SU-DHL-6 (cell line): ENCODE data around the gene MRPL42.

Source experiments
- H2AFZ ChIP-seq: fragments of 200-600 bp; sonication (generic); 2 replicates; pipeline ENCODE4 v1.6.1; 2014; ENCODE audit warnings: low read depth, mild to moderate bottlenecking, moderate library complexity, mixed read lengths, antibody characterized with exemption, low read length; ENCODE audit not compliant: severe bottlenecking
- H3F3A ChIP-seq: fragments of 200-600 bp; shearing (Covaris generic); 2 replicates; pipeline ENCODE4 v1.6.0; 2016; ENCODE audit warnings: antibody characterized with exemption, mild to moderate bottlenecking; ENCODE audit not compliant: insufficient read depth
- H3K27ac ChIP-seq: fragments of 200-600 bp; sonication (generic); 2 replicates; pipeline ENCODE4 v1.5.1; 2016; ENCODE audit warnings: low read depth, mild to moderate bottlenecking, low read length, moderate library complexity, mixed read lengths
- H3K27me3 ChIP-seq: fragments of 200-600 bp; sonication (generic), shearing (Covaris generic); 2 replicates; pipeline ENCODE4 v1.6.0; 2014; ENCODE audit warnings: mild to moderate bottlenecking, low read length
- H3K36me3 ChIP-seq: fragments of 200-600 bp; sonication (generic); 2 replicates; pipeline ENCODE4 v1.6.1; 2014; ENCODE audit warnings: mild to moderate bottlenecking, low read length, mixed read lengths
- H3K4me2 ChIP-seq: fragments of 300-600, 200-600 bp; shearing (Covaris generic), sonication (generic); 2 replicates; pipeline ENCODE4 v1.6.0; 2014; ENCODE audit warnings: low read length, low read depth, mild to moderate bottlenecking; ENCODE audit not compliant: poor library complexity, severe bottlenecking
- H3K4me3 ChIP-seq: fragments of 200-600 bp; sonication (generic); 2 replicates; pipeline ENCODE4 v1.5.1; 2014; ENCODE audit warnings: antibody characterized with exemption, low read length, mild to moderate bottlenecking, mixed read lengths; ENCODE audit not compliant: insufficient read depth, poor library complexity, severe bottlenecking
- H3K79me2 ChIP-seq: fragments of 200-600 bp; sonication (generic); 2 replicates; pipeline ENCODE4 v1.6.1; 2014; ENCODE audit warnings: mild to moderate bottlenecking, low read length, moderate library complexity; ENCODE audit not compliant: insufficient read depth
- H3K9ac ChIP-seq: fragments of 200-600 bp; sonication (generic); 2 replicates; pipeline ENCODE4 v1.7.0; 2014; ENCODE audit warnings: mild to moderate bottlenecking, low read length
- H3K9me2 ChIP-seq: fragments of 200-600 bp; sonication (generic); replicated peaks from 2 replicates; pipeline ENCODE4 v1.6.1; 2014; ENCODE audit warnings: low read length; ENCODE audit not compliant: insufficient read depth
- H3K9me3 ChIP-seq: fragments of 200-600 bp; sonication (generic); 2 replicates; pipeline ENCODE4 v1.6.1; 2014; ENCODE audit warnings: low read length, mixed read lengths; ENCODE audit not compliant: insufficient read depth
- H4K20me1 ChIP-seq: fragments of 200-600 bp; sonication (generic); 2 replicates; pipeline ENCODE4 v1.6.1; 2014; ENCODE audit warnings: low read depth, mild to moderate bottlenecking, antibody characterized with exemption, low read length, moderate library complexity, mixed read lengths
- EZH2phosphoT487 ChIP-seq: fragments of 200-600 bp; sonication (generic), shearing (Covaris generic); conservative IDR thresholded peaks from 2 replicates; pipeline ENCODE4 v1.6.1; 2018; ENCODE audit warnings: mild to moderate bottlenecking, antibody characterized with exemption, low read length, moderate library complexity, mixed read lengths
- TF ChIP-seq, protein P1 (sequence below): fragments of 200-600 bp; sonication (generic); IDR thresholded peaks from one replicate; pipeline ENCODE4 v1.5.1; 2017; ENCODE audit warnings: antibody characterized with exemption, mild to moderate bottlenecking, low read length, moderate library complexity; ENCODE audit not compliant: insufficient read depth, poor library complexity, severe bottlenecking

MRPL42 gene

DNA sequence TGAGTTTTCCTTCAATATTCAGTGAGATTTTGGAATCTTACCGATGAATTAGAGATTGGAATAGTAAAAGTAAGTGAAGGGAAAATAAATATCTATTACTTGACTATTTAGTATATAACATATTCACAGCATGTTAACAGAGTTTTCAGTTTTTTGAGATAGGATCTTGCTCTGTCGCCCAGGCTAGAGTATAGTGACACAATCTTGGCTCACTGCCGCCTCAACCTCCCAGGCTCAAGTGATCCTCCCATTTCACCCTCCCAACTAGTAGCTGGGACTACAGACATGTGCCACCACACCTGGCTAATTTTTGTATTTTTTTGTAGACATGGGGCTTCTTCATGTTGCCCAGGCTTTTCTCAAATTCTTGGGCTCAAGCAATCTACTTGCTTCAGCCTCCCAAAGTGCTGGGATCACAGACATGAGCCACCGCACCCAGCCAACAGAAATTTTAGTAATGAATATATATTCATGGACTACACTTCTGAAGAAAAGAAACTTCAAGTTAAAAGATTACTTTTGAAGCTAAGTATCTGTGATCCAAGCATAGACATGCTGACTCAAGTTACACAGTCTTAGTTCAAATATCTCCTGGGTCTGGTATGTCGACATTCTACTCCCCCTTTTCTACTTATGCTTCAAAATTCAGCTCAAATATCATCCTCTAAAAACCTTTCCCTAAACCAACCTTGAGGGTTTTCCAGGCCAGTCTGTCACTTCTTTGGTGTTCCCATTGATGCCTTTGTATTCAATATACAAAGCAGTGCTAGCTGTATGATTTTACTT, 39.3 kb upstream of the MRPL42 start:
- H3K4me3 ChIP-seq = no peak overlapping the region
- H3K79me2 ChIP-seq = peaks cover 100% of the 10 kb centered on the region
- no peaks in the 10 kb centered on the region; the same call in 1 of the 2 replicates for H3F3A ChIP-seq
- no peaks in the 10 kb centered on the region for H3K27me3 ChIP-seq
- H3K36me3 ChIP-seq = no peaks in the 10 kb centered on the region
- peak overlapping the region; percentile 31 for H3K4me2 ChIP-seq
- H3K9ac ChIP-seq = no peak overlapping the region
- H3K9me3 ChIP-seq = no peaks in the 10 kb centered on the region
- no peak overlapping the region for H2AFZ ChIP-seq
- no peak for TF ChIP-seq EZH2phosphoT487
- TF ChIP-seq, protein P1, sequence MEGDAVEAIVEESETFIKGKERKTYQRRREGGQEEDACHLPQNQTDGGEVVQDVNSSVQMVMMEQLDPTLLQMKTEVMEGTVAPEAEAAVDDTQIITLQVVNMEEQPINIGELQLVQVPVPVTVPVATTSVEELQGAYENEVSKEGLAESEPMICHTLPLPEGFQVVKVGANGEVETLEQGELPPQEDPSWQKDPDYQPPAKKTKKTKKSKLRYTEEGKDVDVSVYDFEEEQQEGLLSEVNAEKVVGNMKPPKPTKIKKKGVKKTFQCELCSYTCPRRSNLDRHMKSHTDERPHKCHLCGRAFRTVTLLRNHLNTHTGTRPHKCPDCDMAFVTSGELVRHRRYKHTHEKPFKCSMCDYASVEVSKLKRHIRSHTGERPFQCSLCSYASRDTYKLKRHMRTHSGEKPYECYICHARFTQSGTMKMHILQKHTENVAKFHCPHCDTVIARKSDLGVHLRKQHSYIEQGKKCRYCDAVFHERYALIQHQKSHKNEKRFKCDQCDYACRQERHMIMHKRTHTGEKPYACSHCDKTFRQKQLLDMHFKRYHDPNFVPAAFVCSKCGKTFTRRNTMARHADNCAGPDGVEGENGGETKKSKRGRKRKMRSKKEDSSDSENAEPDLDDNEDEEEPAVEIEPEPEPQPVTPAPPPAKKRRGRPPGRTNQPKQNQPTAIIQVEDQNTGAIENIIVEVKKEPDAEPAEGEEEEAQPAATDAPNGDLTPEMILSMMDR = no peak
- H3K9me2 ChIP-seq = no peaks in the 10 kb centered on the region
- peaks cover 59% of the 10 kb centered on the region for H4K20me1 ChIP-seq
- H3K27ac ChIP-seq = 0 out of 2 replicates have a peak overlapping the region, but pooled peaks have one; percentile 14

DNA sequence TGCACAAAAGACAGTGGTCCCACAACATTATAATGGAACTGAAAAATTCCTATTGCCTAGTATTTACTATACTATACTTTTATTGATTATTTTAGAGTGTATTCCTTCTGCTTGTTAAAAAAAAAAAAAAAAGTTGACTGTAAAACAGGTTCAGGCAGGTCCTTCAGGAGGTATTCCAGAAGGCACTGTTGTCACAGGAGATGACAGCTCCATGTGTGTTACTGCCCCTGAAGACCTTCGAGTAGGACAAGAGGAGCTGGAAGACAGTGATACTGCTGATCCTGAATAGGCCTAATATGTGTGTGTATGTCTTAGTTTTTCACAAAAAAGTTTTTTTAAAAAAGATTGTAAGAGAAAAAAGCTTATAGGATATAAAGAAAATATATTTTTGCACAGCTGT, 37.9 kb upstream of the MRPL42 start:
- peaks cover 100% of the 10 kb centered on the region for H3K79me2 ChIP-seq
- no peak overlapping the region for H2AFZ ChIP-seq
- TF ChIP-seq, protein P1 = no peak
- no peak for TF ChIP-seq EZH2phosphoT487
- no peaks in the 10 kb centered on the region for H3K27me3 ChIP-seq
- no peak overlapping the region for H3K9ac ChIP-seq
- H3K36me3 ChIP-seq = no peaks in the 10 kb centered on the region
- no peaks in the 10 kb centered on the region for H3K9me2 ChIP-seq
- no peak overlapping the region for H3K4me2 ChIP-seq
- no peaks in the 10 kb centered on the region; the same call in 1 of the 2 replicates for H3F3A ChIP-seq
- no peak overlapping the region for H3K4me3 ChIP-seq
- no peaks in the 10 kb centered on the region for H3K9me3 ChIP-seq
- no peak overlapping the region for H3K27ac ChIP-seq
- H4K20me1 ChIP-seq = peaks cover 57% of the 10 kb centered on the region

DNA sequence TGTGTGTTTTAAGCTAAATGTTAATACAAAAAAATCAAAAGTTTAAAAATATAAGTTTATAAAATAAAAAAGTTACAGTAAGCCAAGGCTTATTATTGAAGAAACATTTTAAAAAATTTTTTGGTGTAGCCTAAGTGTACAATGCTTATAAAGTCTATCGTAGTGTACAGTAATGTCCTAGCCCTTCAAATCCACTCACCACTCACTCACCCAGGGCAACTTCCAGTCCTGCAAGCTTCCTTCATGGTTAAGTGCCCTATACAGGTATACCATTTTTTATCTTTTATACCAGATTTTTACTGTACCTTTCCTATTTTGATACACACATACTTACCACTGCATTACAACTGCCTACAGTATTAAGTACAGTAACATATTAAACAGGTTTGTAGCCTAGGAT, 37.5 kb upstream of the MRPL42 start:
- H3K79me2 ChIP-seq = peaks cover 100% of the 10 kb centered on the region
- H3K27me3 ChIP-seq = no peaks in the 10 kb centered on the region
- TF ChIP-seq, protein P1 = no peak
- no peak overlapping the region for H3K4me3 ChIP-seq
- no peak overlapping the region for H2AFZ ChIP-seq
- no peak overlapping the region for H3K9ac ChIP-seq
- no peaks in the 10 kb centered on the region for H3K9me3 ChIP-seq
- no peaks in the 10 kb centered on the region; the same call in 1 of the 2 replicates for H3F3A ChIP-seq
- H4K20me1 ChIP-seq = peaks cover 58% of the 10 kb centered on the region
- no peak overlapping the region for H3K27ac ChIP-seq
- no peak overlapping the region for H3K4me2 ChIP-seq
- H3K9me2 ChIP-seq = no peaks in the 10 kb centered on the region
- no peaks in the 10 kb centered on the region for H3K36me3 ChIP-seq
